SU-DHL-6 (cell line): ENCODE results near the gene FIGN.

Experiments
- CTCF ChIP-seq: fragments of 200-600 bp; sonication (generic); IDR thresholded peaks from one replicate; pipeline ENCODE4 v1.5.1; 2017; ENCODE audit warnings: antibody characterized with exemption, mild to moderate bottlenecking, low read length, moderate library complexity; ENCODE audit not compliant: insufficient read depth, poor library complexity, severe bottlenecking
- EZH2phosphoT487 ChIP-seq: fragments of 200-600 bp; sonication (generic), shearing (Covaris generic); conservative IDR thresholded peaks from 2 replicates; pipeline ENCODE4 v1.6.1; 2018; ENCODE audit warnings: mild to moderate bottlenecking, antibody characterized with exemption, low read length, moderate library complexity, mixed read lengths

- TF ChIP-seq CTCF: no peak
- TF ChIP-seq EZH2phosphoT487: no peak
Observed at GRCh38 chr2:163729636-163730273, 6.1 kb downstream of the FIGN start.
